Amygdala (tissue), 56 donors: Measurements from ENCODE around the gene PRRG1.
"Not testable (repeated sequence)": the region's sequence is repeated elsewhere in the genome, so short reads cannot be mapped to it uniquely, and the experiment has no call there.

Source experiments
- DNase-seq, 56 donors: peaks; one replicate each; lab custom pipeline; 2025; lab: John Stamatoyannopoulos, UW

PRRG1 gene

GRCh38 chrX:37371578-37371991 is 22.4 kb downstream of the PRRG1 start:
- DNase-seq: no peak

- DNase-seq: no peak
These were observed 29.2 kb downstream of the PRRG1 start for GRCh38 chrX:37378404-37378803.

- DNase-seq: no peak
These were observed 29.7 kb downstream of the PRRG1 start for GRCh38 chrX:37378830-37379229.

GRCh38 chrX:37380256-37380655 is 31.1 kb downstream of the PRRG1 start:
- no peak for DNase-seq

DNA sequence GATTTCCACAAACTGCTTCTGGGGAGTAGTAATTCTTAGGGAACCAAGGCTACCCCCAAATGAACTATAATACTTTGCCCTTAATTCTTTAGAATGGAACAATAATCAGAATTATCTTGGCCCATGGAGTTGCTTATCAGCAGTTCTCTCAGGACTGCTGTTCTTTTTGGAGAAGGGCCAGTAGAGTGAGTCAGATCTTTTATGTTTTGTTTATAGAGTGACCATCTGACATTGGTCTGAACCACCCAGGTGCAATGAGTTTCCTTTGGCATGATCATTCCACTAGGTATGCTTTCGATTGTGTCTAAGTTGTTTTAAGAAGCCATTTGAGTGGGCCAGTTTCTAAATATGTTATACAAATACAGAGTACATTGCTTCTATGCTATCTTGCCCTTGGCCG is 31.8 kb downstream of the PRRG1 start:
- no peak for DNase-seq

DNA sequence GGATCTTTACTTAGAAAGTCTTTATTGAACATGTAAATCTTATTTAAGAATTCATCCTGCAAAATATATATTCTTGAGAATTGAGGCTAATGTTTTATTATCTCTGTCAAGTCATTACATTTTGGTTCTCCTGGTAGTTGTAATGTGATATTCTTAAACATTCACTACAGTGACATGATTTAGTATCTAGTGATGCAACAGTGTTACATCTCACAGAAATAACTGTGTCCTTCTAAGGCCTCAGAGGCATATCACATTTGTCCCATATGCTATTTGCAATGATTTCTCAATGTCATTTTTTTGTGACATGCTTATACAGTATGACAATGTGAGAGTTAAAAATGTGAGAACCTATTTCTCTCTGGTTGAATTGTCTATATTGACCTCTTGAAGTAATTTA is 34.1 kb downstream of the PRRG1 start:
- DNase-seq: no peak

DNA sequence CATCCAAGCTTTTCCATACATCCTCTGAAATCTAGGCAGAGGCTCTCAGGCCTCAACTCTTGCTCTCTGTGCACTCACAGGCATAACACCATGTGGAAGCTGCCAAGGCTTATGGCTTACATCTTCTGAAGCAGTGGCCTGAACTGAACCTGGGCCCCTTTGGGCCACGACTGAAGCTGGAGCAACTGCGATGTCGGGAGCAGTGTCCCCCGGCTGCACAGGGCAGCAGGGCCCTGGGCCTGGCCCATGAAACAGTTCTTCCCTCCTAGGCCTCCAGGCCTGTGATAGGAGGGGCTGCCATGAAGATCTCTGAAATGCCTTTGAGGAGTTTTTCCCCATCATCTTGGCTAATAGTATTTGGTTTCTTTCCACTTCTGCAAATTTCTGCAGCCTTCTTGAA is 39.2 kb downstream of the PRRG1 start:
- DNase-seq: no peak

DNA sequence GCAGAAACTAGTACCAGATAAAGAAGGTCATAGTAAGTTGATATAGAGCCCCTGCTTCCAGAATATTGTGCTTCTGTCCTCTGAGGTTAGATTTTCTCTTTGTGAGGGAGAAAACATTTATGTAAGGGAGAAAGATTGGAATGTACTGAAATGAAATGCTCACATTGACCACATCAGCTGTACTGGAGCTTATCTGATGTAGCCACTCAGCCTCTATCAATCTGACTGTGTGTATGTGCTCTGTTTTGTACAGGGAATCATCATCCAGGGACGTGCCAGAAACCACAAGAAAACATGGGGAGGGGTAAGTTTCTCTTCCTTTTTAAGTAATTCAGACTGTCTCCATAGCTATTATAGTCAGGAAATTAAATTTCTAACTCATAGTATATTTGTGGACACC is 56.8 kb downstream of the PRRG1 start:
- DNase-seq: no peak

- no peak for DNase-seq
These were observed 58.6 kb downstream of the PRRG1 start for GRCh38 chrX:37407736-37408135.

GRCh38 chrX:37409278-37409677 is 60.1 kb downstream of the PRRG1 start:
- no peak for DNase-seq

DNA sequence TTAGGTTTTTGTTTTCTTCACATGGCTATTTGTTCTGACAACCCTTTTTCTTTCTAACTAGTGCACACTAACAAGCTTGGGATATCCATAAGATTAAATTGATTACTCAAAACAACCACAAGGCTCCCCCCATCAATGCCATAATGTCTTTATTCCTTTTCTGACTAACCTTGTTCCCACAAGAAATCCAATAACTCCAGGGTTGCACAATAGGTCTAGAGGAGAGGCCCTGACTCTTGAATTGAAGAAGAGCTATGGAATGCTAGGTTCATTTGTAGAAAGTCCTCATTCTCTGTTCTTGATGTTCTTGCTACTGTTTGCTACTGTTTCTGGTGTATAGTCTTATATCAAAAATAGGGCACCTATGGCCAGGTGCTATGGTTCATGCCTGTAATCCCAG is 71.0 kb downstream of the PRRG1 start:
- DNase-seq: no peak

- no peak for DNase-seq
These were observed 71.6 kb downstream of the PRRG1 start for GRCh38 chrX:37420756-37421155.

- no peak for DNase-seq
These were observed 74.9 kb downstream of the PRRG1 start for GRCh38 chrX:37424000-37424429.

- DNase-seq: no peak
These were observed 76.2 kb downstream of the PRRG1 start for GRCh38 chrX:37425370-37425769.

DNA sequence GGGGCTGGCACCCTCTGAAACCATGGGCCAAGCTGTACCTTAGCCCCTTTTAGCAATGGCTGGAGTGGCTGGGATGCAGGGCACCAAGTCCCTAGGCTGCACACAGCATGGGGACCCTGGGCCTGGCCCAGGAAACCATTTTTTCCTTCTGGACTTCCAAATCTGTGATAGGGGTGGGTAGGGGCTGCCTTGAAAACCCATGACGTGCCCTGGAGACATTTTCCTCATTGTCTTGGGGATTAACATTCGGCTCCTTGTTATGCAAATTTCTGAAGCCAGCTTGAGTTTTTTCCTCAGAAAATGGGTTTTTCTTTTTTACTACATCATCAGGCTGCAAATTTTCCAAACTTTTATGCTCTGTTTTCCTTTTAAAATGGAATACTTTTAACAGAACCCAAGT is 79.8 kb downstream of the PRRG1 start:
- not testable (repeated sequence) for DNase-seq

- DNase-seq: no peak
These were observed 85.2 kb downstream of the PRRG1 start for GRCh38 chrX:37434362-37434761.

GRCh38 chrX:37437160-37437559 is 88.0 kb downstream of the PRRG1 start:
- DNase-seq: no peak

DNA sequence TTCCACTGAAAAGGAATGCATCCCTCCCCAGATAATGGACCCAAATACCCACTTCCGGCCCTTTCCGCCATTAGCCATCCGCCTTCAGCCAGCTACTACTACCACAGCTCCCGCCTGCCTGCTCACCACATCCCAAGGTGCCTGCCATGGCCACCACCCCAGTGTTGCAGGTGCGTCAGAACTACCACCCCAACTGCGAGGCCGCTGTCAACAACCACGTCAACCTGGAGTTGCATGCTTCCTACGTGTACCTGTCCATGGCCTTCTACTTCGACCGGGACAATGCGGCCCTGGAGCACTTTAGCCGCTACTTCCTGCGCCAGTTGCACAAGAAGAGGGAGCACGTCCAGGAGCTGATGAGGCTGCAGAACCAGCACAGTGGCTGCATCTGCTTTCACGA is 92.2 kb downstream of the PRRG1 start:
- DNase-seq: no peak

GRCh38 chrX:37445182-37445581 is 96.0 kb downstream of the PRRG1 start:
- DNase-seq: no peak

GRCh38 chrX:37453821-37454220 is 104.7 kb downstream of the PRRG1 start:
- DNase-seq: no peak

- no peak for DNase-seq
These were observed 105.5 kb downstream of the PRRG1 start for GRCh38 chrX:37454537-37455285.

GRCh38 chrX:37455381-37455780 is 106.2 kb downstream of the PRRG1 start:
- no peak for DNase-seq

GRCh38 chrX:37460285-37460684 is 111.1 kb downstream of the PRRG1 start:
- DNase-seq: not testable (repeated sequence)
